Natural killer cell (primary cell): ENCODE data around the gene ADAMTS17. TPM values are rescaled to one million over a fixed set of nuclear protein-coding genes. Genes with fewer than 3 reads are reported as not detected.

Experiments
- ATAC-seq, 3 donors: fragments of 150-1000 bp in 2 of 3; fragments of 200-7000 bp in 1 of 3; cut with Tn5 transposase; 1 replicate in 1 of 3; 2 replicates in 2 of 3; pipeline ENCODE4 v1.10.0; 2021; ENCODE audit warnings: mild to moderate bottlenecking in 2 of 3, moderate library complexity in 2 of 3
- DNase-seq, 2 donors: peaks; one replicate each; pipeline versions ENCODE4 v3.0.0 to v3.0.0-alpha.2; 2013 to 2021; ENCODE audit warnings: mixed read lengths in 1 of 2
- H3K27ac ChIP-seq: one replicate; pipeline ENCODE4 v1.5.1; 2013; ENCODE audit warnings: mild to moderate bottlenecking, low read length
- H3K27me3 ChIP-seq: one replicate; pipeline ENCODE4 v1.6.1; 2013; ENCODE audit warnings: low read length; ENCODE audit not compliant: control insufficient read depth, insufficient read depth
- H3K36me3 ChIP-seq: one replicate; pipeline ENCODE4 v1.6.1; 2013; ENCODE audit warnings: low read length; ENCODE audit not compliant: control insufficient read depth, insufficient read depth
- H3K4me1 ChIP-seq: one replicate; pipeline ENCODE4 v1.6.1; 2013; ENCODE audit warnings: low read length; ENCODE audit not compliant: control insufficient read depth, insufficient read depth
- H3K4me3 ChIP-seq: one replicate; pipeline ENCODE4 v1.5.1; 2013; ENCODE audit warnings: low read length
- H3K9me3 ChIP-seq: one replicate; pipeline ENCODE4 v1.6.1; 2013; ENCODE audit warnings: low read length; ENCODE audit not compliant: control insufficient read depth, insufficient read depth
- H3K27ac Mint-ChIP-seq, 2 donors: one replicate each; pipeline ENCODE4 v1.8.0; 2022; ENCODE audit warnings: mild to moderate bottlenecking in 2 of 2, mixed read lengths in 2 of 2, moderate library complexity in 1 of 2
- H3K27me3 Mint-ChIP-seq, 2 donors: one replicate each; pipeline ENCODE4 v1.8.0; 2022; ENCODE audit warnings: low read depth in 2 of 2, mixed read lengths in 2 of 2
- H3K36me3 Mint-ChIP-seq: one replicate; pipeline ENCODE4 v1.8.0; 2022; ENCODE audit warnings: mixed read lengths
- H3K4me1 Mint-ChIP-seq, 2 donors: one replicate each; pipeline ENCODE4 v1.8.0; 2022; ENCODE audit warnings: mixed read lengths in 2 of 2
- H3K4me3 Mint-ChIP-seq: one replicate; pipeline ENCODE4 v1.8.0; 2022; ENCODE audit warnings: mild to moderate bottlenecking, moderate library complexity, mixed read lengths
- H3K9me3 Mint-ChIP-seq, 2 donors: one replicate each; pipeline ENCODE4 v1.8.0; 2022; ENCODE audit warnings: mixed read lengths in 2 of 2
- WGBS: methylation state at CpG from one replicate; pipeline ENCODE4 v1.1.7; 2013; ENCODE audit warnings: missing lambda C conversion rate; ENCODE audit not compliant: insufficient coverage; 5-methylcytosine and 5-hydroxymethylcytosine counted together
- intact Hi-C: fragments of 100-400 bp; cut with micrococcal nuclease; formaldehyde crosslinking; loops from one replicate; pipeline ENCODE4 v1.14.2; 2022
- total RNA-seq, 4 donors: library from RNA; stranded (reverse); fragments of 120-200 nt in 1 of 4; gene quantifications; one replicate each; pipeline versions ENCODE4 v1.2.3 to v1.2.4, GENCODE V29; 2013 to 2022
- TF ChIP-seq, protein P1 (sequence below): fragments of 200-600 bp; IDR thresholded peaks from one replicate; pipeline ENCODE4 v1.8.0; 2022; ENCODE audit warnings: antibody characterized with exemption

The ADAMTS17 gene
- total RNA-seq, 3 donors from 2014 or later (not counting 1 experiment from before 2014, with no cell fraction given), result 4.8 to 9.5 (median 5.3) TPM

DNA sequence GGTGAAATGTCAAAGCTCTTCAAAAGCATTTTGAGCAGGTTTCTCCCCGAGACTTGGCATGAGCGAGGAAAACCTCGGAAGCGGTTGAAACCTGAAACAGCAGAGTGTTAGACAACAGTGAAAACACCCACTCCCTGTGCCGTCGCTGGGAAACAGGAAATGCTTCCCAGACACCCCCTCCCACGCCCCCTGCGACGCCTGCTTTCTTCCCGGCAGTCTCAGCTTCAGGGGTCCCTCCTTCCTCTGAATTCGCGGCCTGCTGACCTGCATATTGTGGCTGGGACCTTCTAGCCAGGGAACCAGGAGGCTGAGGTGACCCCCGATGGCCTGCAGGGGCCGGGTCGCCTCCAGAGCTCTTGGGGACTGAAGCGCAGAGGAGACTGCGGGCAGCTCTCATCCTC is 357.9 kb downstream of the ADAMTS17 start:
- Histone ChIP-seq H3K36me3 (no peaks in the 10 kb centered on the region), H3K4me3 (no peak overlapping the region), H3K4me1 (peaks cover 7% of the 10 kb centered on the region), H3K27me3 (peaks cover 3% of the 10 kb centered on the region), H3K27ac (no peak overlapping the region), H3K9me3 (no peaks in the 10 kb centered on the region)
- TF ChIP-seq, protein P1, sequence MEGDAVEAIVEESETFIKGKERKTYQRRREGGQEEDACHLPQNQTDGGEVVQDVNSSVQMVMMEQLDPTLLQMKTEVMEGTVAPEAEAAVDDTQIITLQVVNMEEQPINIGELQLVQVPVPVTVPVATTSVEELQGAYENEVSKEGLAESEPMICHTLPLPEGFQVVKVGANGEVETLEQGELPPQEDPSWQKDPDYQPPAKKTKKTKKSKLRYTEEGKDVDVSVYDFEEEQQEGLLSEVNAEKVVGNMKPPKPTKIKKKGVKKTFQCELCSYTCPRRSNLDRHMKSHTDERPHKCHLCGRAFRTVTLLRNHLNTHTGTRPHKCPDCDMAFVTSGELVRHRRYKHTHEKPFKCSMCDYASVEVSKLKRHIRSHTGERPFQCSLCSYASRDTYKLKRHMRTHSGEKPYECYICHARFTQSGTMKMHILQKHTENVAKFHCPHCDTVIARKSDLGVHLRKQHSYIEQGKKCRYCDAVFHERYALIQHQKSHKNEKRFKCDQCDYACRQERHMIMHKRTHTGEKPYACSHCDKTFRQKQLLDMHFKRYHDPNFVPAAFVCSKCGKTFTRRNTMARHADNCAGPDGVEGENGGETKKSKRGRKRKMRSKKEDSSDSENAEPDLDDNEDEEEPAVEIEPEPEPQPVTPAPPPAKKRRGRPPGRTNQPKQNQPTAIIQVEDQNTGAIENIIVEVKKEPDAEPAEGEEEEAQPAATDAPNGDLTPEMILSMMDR, result no peak
- Mint-ChIP-seq H3K4me1 (no peaks in the 10 kb centered on the region), H3K27me3 (peaks cover 6 to 28% of the 10 kb centered on the region in 2 donors), H3K9me3 (no peaks in the 10 kb centered on the region), H3K27ac (no peak overlapping the region), H3K36me3 (no peaks in the 10 kb centered on the region), H3K4me3 (no peak overlapping the region)
- DNase-seq, result no peak
- intact Hi-C loops, result no loop called here
- WGBS, result 18% methylated on average over 17 of the region's 17 CpGs
- ATAC-seq, result no peak

GRCh38 chr15:99983171-99983885 is 358.4 kb downstream of the ADAMTS17 start:
- TF ChIP-seq, protein P1, result no peak
- H3K4me3 ChIP-seq, result no peak overlapping the region
- no peak overlapping the region for H3K4me3 Mint-ChIP-seq
- ATAC-seq, result no peak
- H3K4me1 Mint-ChIP-seq, result no peaks in the 10 kb centered on the region
- intact Hi-C loops, result no loop called here
- no peak overlapping the region for H3K27ac Mint-ChIP-seq
- H3K36me3 ChIP-seq, result no peaks in the 10 kb centered on the region
- no peaks in the 10 kb centered on the region for H3K9me3 Mint-ChIP-seq
- no peak for DNase-seq
- H3K27me3 ChIP-seq, result peaks cover 3% of the 10 kb centered on the region
- no peaks in the 10 kb centered on the region for H3K9me3 ChIP-seq
- peaks cover 7% of the 10 kb centered on the region for H3K4me1 ChIP-seq
- no peak overlapping the region for H3K27ac ChIP-seq
- H3K27me3 Mint-ChIP-seq, result peaks cover 6 to 28% of the 10 kb centered on the region in 2 donors
- 22% methylated on average over 15 of the region's 15 CpGs for WGBS
- H3K36me3 Mint-ChIP-seq, result no peaks in the 10 kb centered on the region

- no peaks in the 10 kb centered on the region for H3K36me3 ChIP-seq
- peaks cover 3% of the 10 kb centered on the region for H3K27me3 ChIP-seq
- peaks cover 6 to 28% of the 10 kb centered on the region in 2 donors for H3K27me3 Mint-ChIP-seq
- no peak overlapping the region for H3K27ac Mint-ChIP-seq
- no peak overlapping the region for H3K27ac ChIP-seq
- no peak overlapping the region for H3K4me3 Mint-ChIP-seq
- WGBS, result 19% methylated on average over 4 of the region's 4 CpGs
- no peaks in the 10 kb centered on the region for H3K9me3 Mint-ChIP-seq
- no peaks in the 10 kb centered on the region for H3K9me3 ChIP-seq
- no peaks in the 10 kb centered on the region for H3K4me1 Mint-ChIP-seq
- intact Hi-C loops, result no loop called here
- no peak overlapping the region for H3K4me3 ChIP-seq
- TF ChIP-seq, protein P1, result no peak
- no peak for DNase-seq
- peaks cover 7% of the 10 kb centered on the region for H3K4me1 ChIP-seq
- no peaks in the 10 kb centered on the region for H3K36me3 Mint-ChIP-seq
- no peak for ATAC-seq
These were observed 359.1 kb downstream of the ADAMTS17 start for GRCh38 chr15:99982662-99983061.
